CD4-positive, alpha-beta T cell treated with Interleukin-21 for 1 hour (primary cell): ENCODE data around the gene PTPN13.

ENCODE experiments used
- DNase-seq: peaks from one replicate; pipeline ENCODE4 v3.0.0-alpha.2; 2020

Gene PTPN13

DNA sequence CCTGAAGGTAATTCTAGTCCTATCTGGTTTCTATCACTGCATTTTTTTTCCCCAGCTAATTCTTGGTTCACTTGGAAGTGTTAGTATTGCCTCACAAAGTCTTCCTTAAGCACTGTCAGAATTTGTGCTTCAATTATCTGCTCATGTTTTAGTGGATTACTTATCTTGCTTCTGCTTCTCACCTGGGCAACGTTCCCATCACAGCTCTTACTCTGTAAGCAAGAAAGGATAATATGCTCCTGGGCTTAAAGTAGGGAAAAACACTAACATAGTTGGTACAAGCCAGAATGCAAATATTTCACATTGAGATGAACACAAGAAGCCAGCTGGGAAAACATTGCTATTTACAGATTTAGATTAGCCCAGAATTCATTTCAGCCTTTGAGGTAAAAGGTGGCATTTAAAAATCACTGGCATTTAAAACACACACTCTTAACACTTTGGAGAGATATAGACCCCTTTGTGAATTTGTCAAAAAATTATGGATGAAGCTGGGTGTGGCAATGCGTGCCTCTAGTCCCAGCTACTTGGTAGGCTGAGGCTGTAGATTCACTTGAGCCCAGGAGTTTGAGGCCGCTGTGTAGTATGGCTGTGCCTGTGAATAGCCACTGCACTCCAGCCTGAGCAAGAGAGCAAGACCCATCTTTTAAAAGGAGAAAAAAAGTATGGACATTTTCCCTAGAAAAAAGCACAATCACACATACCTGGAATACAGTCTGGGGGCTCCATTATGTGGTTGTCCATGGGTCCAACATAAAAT, 6.6 kb upstream of the PTPN13 start:
- no peak for DNase-seq

DNA sequence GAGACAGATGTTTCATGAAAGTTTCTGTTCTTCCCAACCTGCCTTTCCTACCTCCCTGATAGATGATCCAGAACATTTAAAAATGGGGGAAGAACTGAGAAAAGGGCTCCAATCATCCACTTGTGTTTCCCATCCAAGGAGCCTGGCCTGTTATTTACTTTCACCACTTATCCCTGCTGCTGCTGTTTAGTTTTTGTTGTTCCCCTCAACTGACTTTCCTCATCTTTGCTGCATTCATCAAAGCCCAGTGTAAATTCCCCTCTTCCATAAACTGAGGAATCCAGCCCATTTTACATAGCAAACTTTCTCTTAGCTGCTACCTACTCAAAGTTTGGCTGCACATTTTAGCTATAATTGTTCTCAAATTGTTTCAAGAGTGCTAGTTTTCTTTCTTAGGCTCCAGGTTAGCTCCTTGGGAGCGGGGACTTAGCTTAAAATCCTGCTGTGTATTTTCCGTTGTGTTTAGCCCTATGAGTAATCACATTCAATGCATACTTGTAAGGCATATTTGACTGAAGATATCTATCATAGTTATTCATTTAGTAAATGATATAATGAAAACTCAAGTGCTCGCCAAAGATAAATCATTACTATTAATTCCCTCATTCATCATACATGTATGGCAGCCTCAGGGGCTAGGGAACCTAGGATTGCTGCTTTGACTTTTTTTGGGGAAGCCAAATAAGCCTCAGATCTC, 1.4 kb upstream of the PTPN13 start:
- DNase-seq: no peak

DNA sequence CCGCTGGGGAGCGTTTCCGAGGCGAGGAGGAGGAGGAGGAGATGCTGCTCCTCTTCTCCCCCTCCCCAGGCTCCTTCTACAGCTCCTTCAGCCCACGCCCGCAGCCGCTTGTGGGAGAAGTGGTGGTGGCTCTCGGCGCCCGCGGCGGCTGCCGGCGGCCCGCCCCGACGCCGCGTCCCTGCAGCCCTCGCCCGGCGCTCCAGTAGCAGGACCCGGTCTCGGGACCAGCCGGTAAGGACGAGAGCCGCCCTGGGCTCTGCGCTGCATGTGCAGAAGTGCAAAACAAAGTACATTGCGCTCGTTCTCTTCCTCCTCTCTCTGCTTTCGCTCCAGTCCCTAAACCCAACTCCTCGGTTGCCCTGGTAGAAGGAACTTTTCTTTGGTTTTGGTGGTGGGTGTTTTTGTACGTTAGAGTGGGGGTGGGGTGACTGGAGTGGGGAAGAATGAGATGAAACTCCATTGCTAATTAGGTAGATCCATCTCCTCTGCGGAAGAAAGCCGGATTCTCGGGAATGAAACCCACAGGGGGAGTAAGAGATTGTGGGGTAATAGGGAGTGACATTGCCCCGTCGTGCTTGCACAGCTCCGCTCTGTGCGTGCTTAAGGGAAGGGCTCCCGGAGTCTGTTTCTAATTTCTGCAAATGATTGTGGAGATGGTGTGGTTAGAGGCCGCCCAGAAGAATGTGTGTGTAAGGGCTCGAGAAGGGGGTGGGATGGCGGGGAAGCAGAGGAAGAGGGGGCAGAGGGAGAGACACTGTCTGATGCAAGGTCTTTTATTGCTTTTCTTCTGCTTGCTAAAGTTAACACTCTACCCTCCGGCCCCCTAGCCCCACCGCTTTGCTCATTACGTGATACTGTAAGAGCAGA, 677 bp downstream of the PTPN13 start:
- DNase-seq: no peak

DNA sequence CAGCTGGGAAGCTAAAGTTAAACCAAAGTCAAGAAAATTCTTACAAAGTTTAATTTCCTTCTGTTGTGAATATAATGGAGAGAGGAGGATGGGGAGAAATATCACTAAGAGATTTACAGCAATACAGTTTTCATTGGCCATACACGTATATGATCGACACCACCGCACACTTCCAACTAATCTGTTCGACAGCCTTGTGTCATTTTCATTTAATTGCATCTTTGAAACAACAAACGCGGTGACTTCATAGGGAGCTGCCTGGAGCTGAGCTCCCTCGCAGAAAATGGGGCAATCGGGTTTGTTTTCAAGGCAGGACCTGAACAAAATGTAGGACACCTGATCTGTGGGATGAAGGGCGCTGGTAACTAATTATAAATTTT, 1.3 kb downstream of the PTPN13 start:
- no peak for DNase-seq

DNA sequence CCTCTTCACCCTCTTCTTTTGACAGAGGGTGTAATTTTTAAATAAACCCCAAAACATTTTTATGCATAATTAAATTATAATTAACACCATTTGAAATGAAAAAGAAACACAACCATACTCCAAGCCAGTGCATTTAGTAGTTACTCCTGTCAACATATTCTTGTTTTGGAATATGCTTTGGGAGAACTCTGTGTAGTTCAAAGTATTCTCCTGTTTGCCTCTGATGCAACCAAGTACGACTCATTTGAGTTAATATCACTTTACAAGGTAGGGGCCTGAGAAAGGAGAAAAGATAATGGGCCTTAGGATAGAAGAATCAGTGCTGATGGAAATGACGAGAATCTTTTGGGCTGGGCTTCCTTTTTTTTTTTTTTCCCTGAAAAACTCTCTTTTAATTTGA, 2.7 kb downstream of the PTPN13 start:
- DNase-seq: no peak

DNA sequence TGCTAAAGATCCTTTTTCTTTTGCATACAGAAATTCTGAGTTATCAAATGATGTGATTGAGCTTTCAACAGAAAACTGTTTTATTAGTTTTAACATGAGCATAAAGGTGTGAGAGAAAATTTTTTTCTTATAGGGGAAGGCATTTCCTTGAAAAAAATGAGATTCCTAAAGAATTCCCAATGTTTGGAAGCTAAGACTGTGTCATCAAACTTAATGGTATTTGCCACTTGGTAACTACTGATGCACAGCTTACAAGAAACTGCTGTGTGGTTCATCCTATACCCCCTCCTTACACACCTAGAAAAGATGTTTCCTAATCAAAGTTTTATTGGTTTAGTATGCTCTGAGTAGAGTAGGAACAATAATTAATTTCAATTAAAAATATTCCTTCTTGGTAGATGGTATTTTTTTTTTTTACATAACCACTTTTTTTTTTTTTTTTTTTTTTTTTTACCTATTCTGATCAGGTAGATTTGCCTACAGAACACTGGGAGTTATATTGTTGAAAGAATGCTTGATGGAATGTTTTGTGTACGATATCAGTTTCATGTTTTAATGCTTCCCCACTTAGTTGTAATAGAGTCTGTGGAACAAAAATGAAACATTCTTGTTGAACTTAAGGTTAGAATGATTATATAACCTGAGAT, 6.0 kb downstream of the PTPN13 start:
- DNase-seq: no peak

DNA sequence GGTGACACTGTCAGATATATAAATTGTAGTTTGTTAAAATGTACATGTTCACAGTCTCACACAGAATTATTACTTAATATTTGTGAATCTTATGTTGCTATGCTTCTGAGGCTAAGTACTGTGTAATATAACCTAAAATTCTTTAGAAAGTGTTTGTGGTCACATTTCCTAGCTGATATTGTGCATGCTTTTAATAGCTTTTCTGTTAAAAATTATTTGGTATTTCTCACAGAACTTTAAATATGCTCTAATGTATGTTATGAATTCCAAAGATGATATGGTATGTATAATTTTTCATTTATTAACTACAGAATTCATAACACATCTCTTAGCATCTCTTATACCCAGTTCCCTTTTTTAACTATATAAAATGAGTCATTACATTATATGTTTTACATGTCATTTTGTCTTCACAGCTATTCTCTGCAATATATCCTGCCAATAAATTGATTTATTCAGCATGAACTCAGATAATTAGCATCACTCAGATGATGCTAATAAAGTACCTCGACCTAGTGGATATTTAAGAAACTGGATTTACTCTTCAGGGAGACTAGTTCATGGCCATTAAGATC, 9.3 kb downstream of the PTPN13 start:
- no peak for DNase-seq

DNA sequence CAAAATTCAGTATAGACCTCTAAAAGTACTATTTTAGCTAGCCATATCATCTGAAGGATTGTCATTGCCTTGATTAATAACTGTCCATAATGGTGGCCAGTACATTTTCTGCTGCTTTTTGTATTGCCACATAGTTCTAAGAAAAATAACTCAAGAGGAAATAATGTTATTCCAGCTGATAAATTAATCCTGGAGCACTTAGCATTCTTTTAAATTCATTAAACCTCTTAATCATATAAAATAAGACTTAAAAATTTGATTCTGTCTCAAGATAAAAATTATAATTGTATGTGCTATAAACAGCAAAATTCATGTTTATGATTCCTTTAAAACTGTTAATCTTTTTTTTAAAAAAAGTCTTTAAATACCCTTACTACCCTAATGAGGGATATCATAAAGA, 12.7 kb downstream of the PTPN13 start:
- DNase-seq: no peak

DNA sequence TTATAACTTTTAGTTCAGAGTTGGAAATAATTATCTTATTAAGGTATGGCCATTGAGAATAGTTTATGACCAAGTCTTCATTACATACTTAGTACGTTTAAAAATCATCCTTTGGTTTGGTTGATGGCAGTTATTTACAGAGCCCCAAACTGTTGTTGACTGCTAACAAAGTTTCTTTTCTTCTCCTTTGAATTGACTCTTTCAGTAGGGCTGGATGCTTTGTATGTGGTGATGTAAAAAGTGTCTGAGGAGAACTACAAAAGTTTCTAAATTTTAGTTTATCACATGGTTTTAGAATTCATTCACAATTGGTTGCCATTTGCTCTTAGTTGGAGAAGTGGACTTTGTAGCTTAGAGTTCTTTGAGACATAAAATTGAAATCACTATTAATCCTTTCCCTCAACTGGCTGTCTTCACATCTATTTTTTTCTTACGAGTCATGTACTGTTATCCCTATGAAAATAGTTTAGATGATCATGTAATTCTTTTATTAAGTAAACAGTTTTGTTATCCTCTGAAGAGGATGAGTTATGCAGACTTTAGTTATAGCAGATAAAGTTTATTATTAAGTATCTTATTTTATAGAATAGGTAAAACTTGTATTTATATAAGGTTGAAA, 14.8 kb downstream of the PTPN13 start:
- DNase-seq: no peak

DNA sequence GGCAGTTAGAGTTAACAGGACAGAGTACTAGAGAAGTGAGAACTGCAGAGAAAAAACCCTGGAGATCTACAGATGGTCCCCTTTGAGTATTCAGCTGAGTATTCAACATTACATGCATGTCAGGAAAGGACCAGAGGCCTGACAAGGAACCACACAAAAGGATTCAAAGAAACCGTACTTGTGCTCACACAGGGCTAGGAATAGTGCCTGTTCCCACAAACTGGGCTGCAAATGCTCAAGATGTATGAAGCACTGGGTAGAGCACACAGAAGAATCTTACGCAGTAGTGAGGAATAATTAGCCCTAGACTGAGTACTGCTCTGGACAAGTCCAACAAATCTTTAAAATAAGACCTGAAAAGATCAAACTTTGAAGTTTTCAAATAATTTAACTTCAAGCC, 17.6 kb downstream of the PTPN13 start:
- no peak for DNase-seq

DNA sequence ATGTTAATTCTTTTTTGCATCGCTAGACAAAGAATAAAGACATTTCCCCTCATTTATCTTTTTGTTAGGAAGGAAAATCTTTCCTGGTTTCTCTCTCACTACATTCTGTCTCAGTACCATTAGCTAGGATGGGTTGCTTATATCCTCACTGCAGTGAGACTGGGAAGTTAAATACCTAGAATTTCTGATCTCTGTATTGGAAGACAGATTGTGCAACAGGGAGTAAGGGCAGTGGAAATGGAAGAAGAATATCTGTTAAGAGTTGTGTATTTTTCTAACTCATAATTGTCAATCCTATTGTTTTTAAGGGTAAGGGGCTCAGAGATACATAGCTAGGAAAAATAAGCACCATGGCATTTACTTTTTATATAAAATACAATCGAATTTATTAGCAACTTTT, 19.6 kb downstream of the PTPN13 start:
- no peak for DNase-seq

DNA sequence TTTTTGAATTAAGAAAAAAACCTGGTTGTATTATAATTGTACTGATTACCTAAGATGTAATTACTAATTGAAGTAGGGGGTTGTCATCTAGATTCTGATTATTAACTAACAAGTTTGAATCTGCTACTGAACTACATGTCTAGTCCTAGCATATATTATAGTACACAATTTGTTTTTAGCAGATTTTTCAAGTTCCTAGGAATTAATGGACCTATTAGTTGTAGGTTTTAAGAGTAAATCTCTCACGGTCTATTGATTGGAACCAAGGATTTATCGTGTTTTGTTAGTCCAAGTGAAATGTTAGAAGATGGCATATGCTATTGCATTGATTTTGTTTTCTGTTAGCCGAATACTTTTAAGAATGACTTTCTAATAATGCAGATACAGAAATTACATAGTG, 20.8 kb downstream of the PTPN13 start:
- no peak for DNase-seq

DNA sequence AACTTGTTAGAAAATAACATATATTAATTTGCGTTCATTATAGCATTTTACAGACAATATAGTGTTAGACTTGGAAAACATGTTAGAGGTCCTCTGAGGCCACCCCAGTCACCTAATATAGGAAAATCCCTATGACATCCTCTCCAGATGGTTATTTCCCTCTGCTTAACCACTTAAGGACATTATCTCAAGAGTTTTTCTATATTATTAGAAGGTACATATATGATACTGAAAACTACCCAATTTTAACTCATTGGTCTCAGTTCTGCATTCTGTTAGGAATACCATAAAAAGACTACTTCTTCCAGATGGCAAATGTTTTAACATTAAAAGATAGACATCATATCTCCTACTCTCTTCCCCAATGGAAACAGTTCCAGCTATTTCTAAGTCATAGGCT, 21.4 kb downstream of the PTPN13 start:
- DNase-seq: no peak

DNA sequence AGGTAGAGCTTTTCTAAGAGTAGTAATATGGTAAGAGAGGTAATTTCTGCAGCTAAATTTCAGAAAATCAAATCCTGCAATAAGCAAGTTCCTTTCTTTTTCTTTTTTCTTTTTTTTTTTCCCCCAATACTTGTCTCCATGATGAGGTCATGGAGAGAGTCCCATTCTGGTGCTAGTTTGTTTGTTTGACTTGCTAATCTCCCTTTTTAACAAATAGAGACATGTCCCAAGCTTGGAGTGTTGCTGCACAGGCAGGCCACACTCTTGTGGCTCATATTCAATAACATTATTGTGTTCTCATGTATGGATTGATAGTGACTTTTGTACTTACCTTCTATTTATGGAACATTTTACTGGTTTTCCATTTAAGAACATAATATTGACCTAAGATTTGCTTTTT, 25.5 kb downstream of the PTPN13 start:
- DNase-seq: no peak

DNA sequence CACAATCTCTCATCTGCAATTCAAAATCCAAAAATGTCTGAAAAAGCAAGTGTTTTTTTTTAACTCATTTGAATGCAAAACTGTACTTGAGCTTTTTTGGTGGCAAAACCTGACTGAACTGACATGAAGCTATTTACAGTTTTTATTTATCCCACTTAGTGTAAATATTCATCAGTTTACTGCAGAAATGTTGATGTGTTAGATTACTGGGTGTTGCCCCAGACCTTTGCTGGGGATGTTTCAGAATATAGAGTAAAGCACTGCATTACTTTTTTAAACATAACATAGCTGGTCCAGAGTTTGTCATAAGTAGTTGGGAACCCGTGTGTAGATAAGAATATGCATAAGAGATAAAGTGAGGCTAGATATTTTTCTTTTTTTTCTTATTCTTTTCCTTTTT, 27.3 kb downstream of the PTPN13 start:
- no peak for DNase-seq

DNA sequence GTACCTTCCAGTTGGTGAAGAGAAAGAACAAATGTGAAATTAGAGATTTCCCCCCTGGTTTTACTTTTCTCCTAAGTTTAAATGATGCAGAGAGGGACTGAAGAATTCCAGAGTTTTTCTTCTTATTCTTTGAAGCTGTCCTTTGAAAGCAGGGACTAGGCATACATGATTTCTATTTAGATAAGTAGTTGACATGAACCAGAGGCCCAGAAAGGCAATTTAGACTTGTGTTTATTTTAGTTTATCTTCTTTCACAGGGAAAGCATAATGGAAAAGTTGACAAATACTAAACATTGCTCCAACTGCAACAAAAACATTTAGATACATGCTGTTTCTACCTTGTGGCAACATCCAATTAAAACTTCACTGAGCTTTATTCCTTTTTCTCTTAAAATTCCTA, 32.0 kb downstream of the PTPN13 start:
- no peak for DNase-seq

DNA sequence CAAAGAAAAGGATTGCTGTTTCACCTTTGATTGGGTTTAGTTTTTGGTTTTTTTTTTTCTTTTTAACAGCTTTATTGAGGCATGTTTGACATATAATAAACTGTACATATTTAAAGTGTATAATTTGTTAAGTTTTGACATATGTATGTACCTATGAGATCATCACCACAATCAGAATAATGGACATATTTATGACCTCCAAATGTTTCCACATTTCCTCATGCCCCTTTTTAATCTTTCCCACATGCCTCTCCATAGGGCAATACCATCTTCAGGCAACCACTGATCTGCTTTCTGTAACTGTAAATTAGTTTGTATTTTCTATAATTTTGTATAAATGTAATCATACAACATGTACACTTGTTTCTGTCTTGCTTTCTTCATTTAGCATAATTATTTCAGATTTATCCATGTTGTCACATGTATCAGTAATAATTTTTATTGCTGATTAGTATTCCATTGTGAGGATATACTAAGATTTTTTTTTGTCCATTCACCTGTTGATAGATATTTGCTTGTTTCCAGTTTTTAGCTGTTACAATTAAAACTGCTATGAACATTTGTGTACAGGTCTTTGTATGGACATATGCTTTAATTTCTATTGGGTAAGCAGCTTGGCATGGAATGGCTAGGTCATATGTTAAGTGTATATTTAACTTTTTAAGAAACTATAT, 33.5 kb downstream of the PTPN13 start:
- no peak for DNase-seq

DNA sequence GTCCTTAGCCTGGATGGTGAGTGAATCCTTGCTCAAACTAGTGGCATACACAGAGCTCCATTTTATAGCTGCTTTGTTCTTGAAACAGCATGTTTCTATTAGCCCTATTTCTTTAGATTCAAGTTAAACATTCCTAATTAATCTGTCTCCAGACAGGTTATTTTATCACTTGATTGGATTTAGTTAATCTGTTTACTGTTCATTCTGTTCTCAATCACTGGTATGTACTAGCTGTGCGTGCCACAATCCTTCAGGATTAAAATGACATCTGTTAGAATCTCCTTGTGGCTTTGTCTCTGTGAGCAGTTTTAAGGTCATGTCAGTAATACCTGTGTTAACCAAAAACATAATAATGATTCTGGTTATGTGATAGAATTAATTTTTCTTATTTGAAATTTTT, 36.5 kb downstream of the PTPN13 start:
- DNase-seq: no peak

DNA sequence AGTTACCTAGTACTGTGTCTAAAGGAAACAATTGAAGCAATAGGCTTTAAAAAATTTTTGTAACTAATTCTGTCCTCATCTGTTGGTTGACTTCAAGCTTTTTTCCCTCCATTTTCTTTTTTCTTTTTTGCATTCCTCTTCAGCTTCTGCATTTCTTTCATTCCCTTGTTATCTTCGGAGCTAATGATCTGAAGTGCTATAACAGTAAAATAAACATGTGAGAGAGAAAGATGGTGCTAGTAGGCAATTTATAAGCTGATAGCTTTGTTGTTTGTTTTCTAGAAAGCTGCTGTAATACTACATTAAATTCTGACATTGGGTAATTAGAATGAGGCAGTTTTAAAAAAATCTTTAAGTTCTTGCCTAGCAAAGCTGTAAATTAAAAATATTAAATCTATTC, 37.1 kb downstream of the PTPN13 start:
- DNase-seq: no peak

DNA sequence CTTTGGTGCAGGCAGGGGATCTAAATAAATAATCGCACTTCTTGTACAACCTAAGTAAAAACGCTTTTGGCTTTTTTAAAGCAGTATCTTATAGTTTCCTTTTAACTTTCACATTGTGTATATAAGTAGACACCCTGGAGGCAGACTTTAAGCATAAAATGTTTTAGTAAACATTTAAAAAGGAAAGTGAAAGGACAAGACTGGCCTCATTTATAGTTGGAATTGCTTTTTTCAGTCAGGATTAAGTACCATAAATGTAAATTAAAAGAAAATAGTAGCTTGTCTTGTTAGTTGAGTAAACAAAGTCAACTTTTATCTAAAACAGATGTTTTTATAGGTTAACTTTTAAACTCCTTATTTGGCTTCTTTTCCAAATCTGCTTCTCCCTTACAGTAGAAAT, 39.7 kb downstream of the PTPN13 start:
- DNase-seq: no peak

DNA sequence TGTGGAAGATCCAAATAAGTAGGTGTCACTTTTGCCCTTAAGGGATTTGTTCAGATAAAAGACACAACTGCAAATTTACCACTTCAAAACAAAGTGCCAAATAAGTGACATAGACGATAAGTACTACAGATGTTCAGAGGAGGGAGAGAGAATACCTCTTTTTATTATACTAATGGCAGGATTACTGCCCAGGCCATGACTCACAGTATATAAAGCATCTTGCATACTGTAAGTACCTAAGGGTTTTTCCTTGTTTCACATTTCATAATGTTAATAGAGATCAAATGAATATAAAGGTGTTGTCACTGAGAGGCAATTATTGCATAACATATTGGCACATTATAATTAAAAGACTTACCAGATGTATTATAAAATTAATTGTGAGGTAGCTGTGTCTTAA, 46.4 kb downstream of the PTPN13 start:
- no peak for DNase-seq

DNA sequence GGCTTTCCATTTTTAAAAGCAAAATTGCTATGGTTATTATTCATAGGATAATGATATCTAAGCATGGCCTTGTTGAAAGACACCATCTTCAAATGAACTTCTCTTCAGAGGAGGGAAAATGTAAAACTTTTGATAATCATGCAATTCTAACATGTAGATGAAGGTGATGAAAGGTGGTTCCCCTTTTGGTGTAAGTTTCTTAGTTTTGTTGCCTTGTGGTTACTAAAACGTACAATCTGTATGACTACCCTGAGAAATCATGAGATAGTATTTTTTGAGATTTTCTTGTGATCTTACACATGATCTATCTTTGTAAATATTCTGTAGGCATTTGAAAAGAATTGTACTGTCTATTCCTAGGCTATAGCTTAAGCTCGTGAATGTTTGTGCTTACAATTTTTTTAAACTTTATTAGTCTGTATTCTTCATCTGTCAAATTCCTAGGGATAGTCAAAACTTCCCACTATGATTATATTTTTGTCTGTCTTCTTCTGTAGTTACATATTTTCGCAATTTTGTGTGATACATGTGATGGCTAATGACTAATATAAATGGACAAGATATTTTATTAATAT, 47.5 kb downstream of the PTPN13 start:
- no peak for DNase-seq
